ENCODE data around the gene YIPF2.

YIPF2 gene

DNA sequence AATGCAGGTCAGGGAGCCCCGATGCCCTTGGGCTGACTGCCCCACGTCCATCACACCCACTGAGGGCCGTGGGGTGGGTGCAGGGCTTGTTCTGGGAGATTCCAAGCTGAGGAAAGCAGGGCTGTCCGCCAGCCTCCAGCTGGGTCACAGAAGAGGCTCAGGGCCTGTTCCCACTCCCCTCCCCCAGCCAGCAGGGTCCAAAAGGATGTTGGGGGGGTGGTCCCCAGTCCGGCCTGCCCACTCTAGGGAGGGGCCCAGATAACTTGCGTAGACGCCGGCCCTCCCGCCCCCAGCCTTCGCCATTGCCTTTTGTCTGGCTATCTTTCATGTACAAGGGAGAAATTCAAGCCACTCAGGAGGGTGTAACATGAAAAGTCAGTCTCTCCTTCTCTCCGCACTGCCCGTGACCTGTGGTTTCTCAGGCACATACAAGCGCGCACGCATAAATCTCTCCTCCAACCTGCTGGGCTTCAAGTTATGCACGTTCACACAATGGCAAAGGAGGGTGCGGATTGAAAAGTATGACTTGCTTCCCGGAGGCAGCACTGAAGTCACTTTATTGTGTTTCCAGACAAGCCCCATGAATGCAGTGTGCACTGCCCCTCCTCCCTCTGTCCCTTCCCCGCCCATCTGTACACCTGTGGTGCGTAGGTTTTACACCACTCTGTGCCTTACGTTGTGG lies 36.9 kb downstream of the YIPF2 start:
- Histone ChIP-seq H3K9ac (ENCODE audit: low read depth, low read length, poor library complexity) (peak overlapping the region; percentile 78), H3K4me3 (ENCODE audit: low read length in 2 of 2) (peak overlapping the region in 1 of 2 donors; percentile 13), H2BK120ac (ENCODE audit: low read depth, low read length) (no peak overlapping the region), H3K4ac (ENCODE audit: low read length) (peak overlapping the region; percentile 10), H3K36me3 (replicated peaks in 1 of 2; ENCODE audit: control insufficient read depth in 2 of 2, insufficient read depth in 2 of 2, low read length in 2 of 2) (peaks cover 0 to 3% of the 10 kb centered on the region in 2 donors), H3K14ac (ENCODE audit: low read length) (peak overlapping the region; percentile 57), H3K4me2 (ENCODE audit: insufficient read depth, low read length, poor library complexity, severe bottlenecking) (no peak overlapping the region), H3K18ac (ENCODE audit: low read length) (peak overlapping the region; percentile 91), H2BK15ac (ENCODE audit: low read length) (peak overlapping the region; percentile 37), H2AK5ac (ENCODE audit: low read depth, low read length) (peak overlapping the region; percentile 97), H3K79me1 (ENCODE audit: low read depth, low read length) (peaks cover 23% of the 10 kb centered on the region), H2AFZ (ENCODE audit: low read length) (peak overlapping the region; percentile 64), H3K27me3 (ENCODE audit: control insufficient read depth in 3 of 3, insufficient read depth in 3 of 3, low read depth in 1 of 3, low read length in 3 of 3) (no peaks in the 10 kb centered on the region), H2BK5ac (ENCODE audit: low read length) (peak overlapping the region; percentile 93), H4K91ac (ENCODE audit: low read depth, low read length, poor library complexity) (peak overlapping the region; percentile 22), H3K4me1 (ENCODE audit: control insufficient read depth in 2 of 2, insufficient read depth in 1 of 2, low read depth in 1 of 2, low read length in 2 of 2) (peaks cover 39 to 46% of the 10 kb centered on the region in 2 donors), H4K8ac (ENCODE audit: low read depth, low read length) (no peak overlapping the region), H3K27ac (replicated peaks; ENCODE audit: low read length) (peak overlapping the region; percentile 34), H3K9me3 (replicated peaks in 1 of 2; ENCODE audit: control insufficient read depth in 2 of 2, insufficient read depth in 1 of 2, low read depth in 1 of 2, low read length in 2 of 2) (no peaks in the 10 kb centered on the region), H2BK12ac (ENCODE audit: low read length) (no peak overlapping the region), H3K23ac (ENCODE audit: low read depth, low read length, poor library complexity) (no peak overlapping the region)
- DNase-seq (ENCODE audit: low spot score): no peak
- no CpG with 5 or more reads among the region's 21 CpGs for WGBS, 2 donors (ENCODE audit: extremely low coverage in 2 of 2, insufficient read length in 2 of 2, insufficient replicate concordance in 1 of 2)

DNA sequence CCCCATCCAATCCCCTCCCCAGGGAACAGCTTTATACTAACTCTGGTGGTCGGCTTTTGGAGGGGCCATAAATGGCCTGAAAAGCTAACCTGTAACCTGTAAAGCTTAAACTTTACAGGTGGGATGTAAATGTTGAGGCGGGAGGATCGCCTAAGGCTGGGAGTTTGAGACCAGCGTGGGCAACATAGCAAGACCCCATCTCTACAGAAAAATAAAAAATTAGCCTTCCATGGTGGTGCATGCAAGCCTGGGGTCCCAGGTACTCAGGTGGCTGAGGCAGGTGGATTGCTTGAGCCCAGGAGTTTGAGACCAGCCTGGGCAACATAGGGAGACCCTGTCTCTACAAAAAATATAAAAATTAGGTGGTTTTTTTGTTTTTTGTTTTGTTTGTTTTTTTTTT lies 38.6 kb downstream of the YIPF2 start:
- Histone ChIP-seq H2AK5ac (ENCODE audit: low read depth, low read length) (no peak overlapping the region), H3K9ac (ENCODE audit: low read depth, low read length, poor library complexity) (no peak overlapping the region), H3K27me3 (ENCODE audit: control insufficient read depth in 3 of 3, insufficient read depth in 3 of 3, low read depth in 1 of 3, low read length in 3 of 3) (no peaks in the 10 kb centered on the region), H2BK5ac (ENCODE audit: low read length) (no peak overlapping the region), H4K8ac (ENCODE audit: low read depth, low read length) (no peak overlapping the region), H4K91ac (ENCODE audit: low read depth, low read length, poor library complexity) (no peak overlapping the region), H3K23ac (ENCODE audit: low read depth, low read length, poor library complexity) (no peak overlapping the region), H3K36me3 (replicated peaks in 1 of 2; ENCODE audit: control insufficient read depth in 2 of 2, insufficient read depth in 2 of 2, low read length in 2 of 2) (peaks cover 0 to 3% of the 10 kb centered on the region in 2 donors), H3K4ac (ENCODE audit: low read length) (no peak overlapping the region), H3K9me3 (replicated peaks in 1 of 2; ENCODE audit: control insufficient read depth in 2 of 2, insufficient read depth in 1 of 2, low read depth in 1 of 2, low read length in 2 of 2) (no peaks in the 10 kb centered on the region), H3K14ac (ENCODE audit: low read length) (no peak overlapping the region), H2BK12ac (ENCODE audit: low read length) (no peak overlapping the region), H3K79me1 (ENCODE audit: low read depth, low read length) (peaks cover 23% of the 10 kb centered on the region), H2BK15ac (ENCODE audit: low read length) (no peak overlapping the region), H3K18ac (ENCODE audit: low read length) (no peak overlapping the region), H2BK120ac (ENCODE audit: low read depth, low read length) (no peak overlapping the region), H3K4me1 (ENCODE audit: control insufficient read depth in 2 of 2, insufficient read depth in 1 of 2, low read depth in 1 of 2, low read length in 2 of 2) (peaks cover 45 to 53% of the 10 kb centered on the region in 2 donors), H2AFZ (ENCODE audit: low read length) (no peak overlapping the region), H3K4me2 (ENCODE audit: insufficient read depth, low read length, poor library complexity, severe bottlenecking) (no peak overlapping the region), H3K27ac (replicated peaks; ENCODE audit: low read length) (no peak overlapping the region), H3K4me3 (ENCODE audit: low read length in 2 of 2) (no peak overlapping the region)
- WGBS, 2 donors (ENCODE audit: extremely low coverage in 2 of 2, insufficient read length in 2 of 2, insufficient replicate concordance in 1 of 2): no CpG with 5 or more reads among the region's 4 CpGs
- no peak for DNase-seq (ENCODE audit: low spot score)

DNA sequence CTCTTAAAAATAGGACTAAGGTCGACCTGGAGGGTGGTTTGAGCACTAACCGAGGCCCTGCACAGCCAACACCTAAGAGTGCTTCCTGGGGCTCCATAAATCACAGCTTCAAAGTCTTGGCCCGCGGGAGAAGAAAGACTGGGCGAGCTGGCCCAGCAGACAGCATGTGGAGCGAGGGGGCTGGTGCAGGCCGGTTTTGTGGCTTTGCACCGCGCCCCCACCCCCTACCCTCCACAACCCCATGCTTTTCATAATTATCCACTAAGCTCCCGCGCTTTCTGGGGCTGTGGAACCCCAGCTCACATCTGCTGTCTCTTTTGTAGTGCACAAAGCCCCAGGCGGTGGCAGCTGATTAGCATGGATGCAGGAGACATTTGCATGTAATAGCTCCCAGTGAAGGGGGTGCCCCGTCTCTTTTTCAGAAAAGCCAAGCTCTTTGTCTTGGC lies 40.0 kb downstream of the YIPF2 start:
- Histone ChIP-seq H3K79me1 (ENCODE audit: low read depth, low read length) (peaks cover 16% of the 10 kb centered on the region), H2BK5ac (ENCODE audit: low read length) (peak overlapping the region; percentile 10), H3K9me3 (replicated peaks in 1 of 2; ENCODE audit: control insufficient read depth in 2 of 2, insufficient read depth in 1 of 2, low read depth in 1 of 2, low read length in 2 of 2) (no peaks in the 10 kb centered on the region), H3K4me1 (ENCODE audit: control insufficient read depth in 2 of 2, insufficient read depth in 1 of 2, low read depth in 1 of 2, low read length in 2 of 2) (peaks cover 47 to 54% of the 10 kb centered on the region in 2 donors), H3K23ac (ENCODE audit: low read depth, low read length, poor library complexity) (no peak overlapping the region), H3K18ac (ENCODE audit: low read length) (peak overlapping the region; percentile 89), H3K4me3 (ENCODE audit: low read length in 2 of 2) (no peak overlapping the region), H4K8ac (ENCODE audit: low read depth, low read length) (no peak overlapping the region), H3K36me3 (replicated peaks in 1 of 2; ENCODE audit: control insufficient read depth in 2 of 2, insufficient read depth in 2 of 2, low read length in 2 of 2) (no peaks in the 10 kb centered on the region), H2BK15ac (ENCODE audit: low read length) (no peak overlapping the region), H2AFZ (ENCODE audit: low read length) (no peak overlapping the region), H2AK5ac (ENCODE audit: low read depth, low read length) (no peak overlapping the region), H3K14ac (ENCODE audit: low read length) (no peak overlapping the region), H4K91ac (ENCODE audit: low read depth, low read length, poor library complexity) (no peak overlapping the region), H3K9ac (ENCODE audit: low read depth, low read length, poor library complexity) (no peak overlapping the region), H3K4me2 (ENCODE audit: insufficient read depth, low read length, poor library complexity, severe bottlenecking) (no peak overlapping the region), H3K27me3 (ENCODE audit: control insufficient read depth in 3 of 3, insufficient read depth in 3 of 3, low read depth in 1 of 3, low read length in 3 of 3) (no peaks in the 10 kb centered on the region), H2BK12ac (ENCODE audit: low read length) (no peak overlapping the region), H3K27ac (replicated peaks; ENCODE audit: low read length) (peak overlapping the region; percentile 1), H3K4ac (ENCODE audit: low read length) (no peak overlapping the region), H2BK120ac (ENCODE audit: low read depth, low read length) (no peak overlapping the region)
- DNase-seq (ENCODE audit: low spot score): no peak
- no CpG with 5 or more reads among the region's 13 CpGs for WGBS, 2 donors (ENCODE audit: extremely low coverage in 2 of 2, insufficient read length in 2 of 2, insufficient replicate concordance in 1 of 2)

DNA sequence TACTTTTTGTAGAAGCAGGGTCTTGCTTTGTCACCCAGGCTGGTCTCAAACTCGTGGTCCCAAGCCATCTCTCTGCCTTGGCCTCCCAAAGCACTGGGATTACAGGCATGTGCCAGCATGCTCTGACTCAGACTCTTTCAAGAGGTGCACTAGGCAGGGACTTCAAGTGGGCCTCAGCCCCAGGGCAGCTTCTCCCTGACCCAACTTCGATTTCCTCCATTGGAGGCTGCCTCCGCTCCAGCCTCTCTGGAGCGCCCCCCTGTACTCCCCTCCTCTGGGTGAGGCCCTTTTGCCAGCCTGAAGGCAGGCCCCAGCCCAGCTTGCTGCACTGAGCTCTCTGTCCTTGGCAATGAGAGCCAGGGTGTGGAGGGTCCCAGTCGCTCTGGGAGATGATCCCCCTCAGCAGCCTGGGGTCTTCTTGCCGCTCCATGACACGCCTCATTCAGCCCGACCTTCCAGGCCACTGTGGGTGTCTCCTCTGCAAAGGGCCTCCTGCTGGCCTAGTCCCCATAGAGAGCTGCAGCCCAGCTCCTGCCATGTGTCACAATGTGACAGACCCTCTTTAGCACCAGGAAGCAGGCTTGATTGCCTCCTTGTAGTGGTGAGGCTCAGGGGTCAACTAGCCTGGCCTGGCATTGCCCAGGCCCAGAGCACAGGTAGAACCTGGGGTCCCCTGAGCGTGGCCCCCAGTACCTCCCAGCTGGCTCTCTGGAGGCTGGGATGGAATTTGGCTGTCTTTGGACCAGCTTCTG lies 40.6 kb downstream of the YIPF2 start:
- Histone ChIP-seq H3K79me1 (ENCODE audit: low read depth, low read length) (peaks cover 22% of the 10 kb centered on the region), H3K9me3 (replicated peaks in 1 of 2; ENCODE audit: control insufficient read depth in 2 of 2, insufficient read depth in 1 of 2, low read depth in 1 of 2, low read length in 2 of 2) (no peaks in the 10 kb centered on the region), H3K4ac (ENCODE audit: low read length) (peak overlapping the region; percentile 26), H3K27ac (replicated peaks; ENCODE audit: low read length) (peak overlapping the region; percentile 1), H3K27me3 (ENCODE audit: control insufficient read depth in 3 of 3, insufficient read depth in 3 of 3, low read depth in 1 of 3, low read length in 3 of 3) (no peaks in the 10 kb centered on the region), H3K36me3 (replicated peaks in 1 of 2; ENCODE audit: control insufficient read depth in 2 of 2, insufficient read depth in 2 of 2, low read length in 2 of 2) (peaks cover 0 to 2% of the 10 kb centered on the region in 2 donors), H2BK5ac (ENCODE audit: low read length) (peak overlapping the region; percentile 69), H3K4me2 (ENCODE audit: insufficient read depth, low read length, poor library complexity, severe bottlenecking) (no peak overlapping the region), H4K91ac (ENCODE audit: low read depth, low read length, poor library complexity) (peak overlapping the region; percentile 68), H3K14ac (ENCODE audit: low read length) (peak overlapping the region; percentile 39), H2AK5ac (ENCODE audit: low read depth, low read length) (peak overlapping the region; percentile 83), H3K18ac (ENCODE audit: low read length) (peak overlapping the region; percentile 89), H3K4me1 (ENCODE audit: control insufficient read depth in 2 of 2, insufficient read depth in 1 of 2, low read depth in 1 of 2, low read length in 2 of 2) (peaks cover 53 to 58% of the 10 kb centered on the region in 2 donors), H2AFZ (ENCODE audit: low read length) (no peak overlapping the region), H4K8ac (ENCODE audit: low read depth, low read length) (no peak overlapping the region), H3K9ac (ENCODE audit: low read depth, low read length, poor library complexity) (no peak overlapping the region), H2BK12ac (ENCODE audit: low read length) (peak overlapping the region; percentile 4), H2BK15ac (ENCODE audit: low read length) (peak overlapping the region; percentile 87), H3K23ac (ENCODE audit: low read depth, low read length, poor library complexity) (peak overlapping the region; percentile 90), H3K4me3 (ENCODE audit: low read length in 2 of 2) (no peak overlapping the region), H2BK120ac (ENCODE audit: low read depth, low read length) (peak overlapping the region; percentile 63)
- no CpG with 5 or more reads among the region's 9 CpGs for WGBS, 2 donors (ENCODE audit: extremely low coverage in 2 of 2, insufficient read length in 2 of 2, insufficient replicate concordance in 1 of 2)
- no peak for DNase-seq (ENCODE audit: low spot score)
